HL-60/S4 treated with phorbol 12-myristate 13-acetate at 8.2 ng/mL for 4 days and 3 days (cell line): Measurements from ENCODE around the gene RXYLT1.
"Not testable (repeated sequence)": the region's sequence is repeated elsewhere in the genome, so short reads cannot be mapped to it uniquely, and the experiment has no call there.

Source experiments
- in situ Hi-C: fragments of 300-500 bp; cut with MboI; formaldehyde crosslinking; loops from 2 replicates; pipeline ENCODE4 v1.15.0; 2022; ENCODE audit warnings: low sequenced_read_pairs

Gene RXYLT1, protein sequence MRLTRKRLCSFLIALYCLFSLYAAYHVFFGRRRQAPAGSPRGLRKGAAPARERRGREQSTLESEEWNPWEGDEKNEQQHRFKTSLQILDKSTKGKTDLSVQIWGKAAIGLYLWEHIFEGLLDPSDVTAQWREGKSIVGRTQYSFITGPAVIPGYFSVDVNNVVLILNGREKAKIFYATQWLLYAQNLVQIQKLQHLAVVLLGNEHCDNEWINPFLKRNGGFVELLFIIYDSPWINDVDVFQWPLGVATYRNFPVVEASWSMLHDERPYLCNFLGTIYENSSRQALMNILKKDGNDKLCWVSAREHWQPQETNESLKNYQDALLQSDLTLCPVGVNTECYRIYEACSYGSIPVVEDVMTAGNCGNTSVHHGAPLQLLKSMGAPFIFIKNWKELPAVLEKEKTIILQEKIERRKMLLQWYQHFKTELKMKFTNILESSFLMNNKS

DNA sequence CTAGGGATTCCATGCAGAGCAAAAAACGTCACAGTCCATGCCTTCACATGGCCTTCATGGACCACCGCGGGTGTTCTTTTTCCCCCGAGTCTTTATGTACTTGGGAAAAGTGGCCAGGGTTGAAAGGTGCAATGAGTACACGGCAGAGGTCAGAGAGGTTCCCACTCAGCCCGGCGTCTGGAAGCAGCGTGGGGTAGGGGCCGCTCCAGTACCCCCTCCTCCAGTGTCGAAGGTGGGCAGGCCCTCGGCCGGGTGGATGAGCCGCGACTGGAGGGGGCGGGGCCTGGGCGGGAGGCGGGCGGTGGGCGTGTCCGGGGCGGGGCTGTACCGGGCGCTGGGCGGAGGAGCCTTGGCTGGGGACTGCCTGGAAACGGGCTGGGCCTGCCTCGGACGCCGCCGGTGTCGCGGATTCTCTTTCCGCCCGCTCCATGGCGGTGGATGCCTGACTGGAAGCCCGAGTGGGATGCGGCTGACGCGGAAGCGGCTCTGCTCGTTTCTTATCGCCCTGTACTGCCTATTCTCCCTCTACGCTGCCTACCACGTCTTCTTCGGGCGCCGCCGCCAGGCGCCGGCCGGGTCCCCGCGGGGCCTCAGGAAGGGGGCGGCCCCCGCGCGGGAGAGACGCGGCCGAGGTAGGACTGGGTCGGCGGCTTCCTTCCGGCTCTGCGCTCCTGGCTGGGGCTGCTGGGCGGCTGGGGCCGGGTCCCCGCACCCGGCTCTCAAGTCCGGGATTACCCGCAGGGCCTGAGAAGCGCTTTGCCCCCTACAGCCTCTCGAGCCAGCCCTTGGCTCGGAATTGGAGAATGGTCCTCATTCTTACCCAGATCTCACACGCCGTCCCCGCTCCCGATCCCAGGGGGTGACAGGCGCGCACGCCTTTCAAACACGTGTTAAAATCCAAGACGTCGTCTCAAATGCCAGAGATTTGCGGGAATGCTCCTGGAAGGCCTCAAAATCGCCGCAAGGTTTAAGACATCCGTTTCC, at the start of gene RXYLT1:
TSS of gene RXYLT1 (plus strand) at position 412 of the 984 bp plus-strand sequence. CDS start at position 464, 52 bp downstream.
- in situ Hi-C loops, result no loop called here

DNA sequence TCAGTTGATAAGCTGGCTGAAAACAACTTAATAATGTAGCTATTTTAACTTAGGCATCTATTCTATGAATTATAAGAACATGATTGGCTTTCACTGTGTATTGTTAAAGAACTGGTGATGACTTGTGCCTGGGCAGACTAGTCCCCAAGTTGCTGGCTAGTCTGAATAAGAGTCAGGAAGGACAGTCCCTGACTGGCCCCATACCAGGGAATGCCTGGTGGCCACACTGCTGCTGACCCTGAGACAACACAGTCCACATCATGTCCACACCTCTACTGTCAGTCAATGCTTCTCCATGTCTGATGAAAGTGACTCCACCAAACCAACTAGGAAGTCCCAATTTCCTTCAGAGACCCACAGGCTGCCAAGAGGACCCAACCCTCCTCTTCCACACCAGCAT, 46.9 kb upstream of the RXYLT1 start:
- in situ Hi-C loops, result not testable (repeated sequence)

DNA sequence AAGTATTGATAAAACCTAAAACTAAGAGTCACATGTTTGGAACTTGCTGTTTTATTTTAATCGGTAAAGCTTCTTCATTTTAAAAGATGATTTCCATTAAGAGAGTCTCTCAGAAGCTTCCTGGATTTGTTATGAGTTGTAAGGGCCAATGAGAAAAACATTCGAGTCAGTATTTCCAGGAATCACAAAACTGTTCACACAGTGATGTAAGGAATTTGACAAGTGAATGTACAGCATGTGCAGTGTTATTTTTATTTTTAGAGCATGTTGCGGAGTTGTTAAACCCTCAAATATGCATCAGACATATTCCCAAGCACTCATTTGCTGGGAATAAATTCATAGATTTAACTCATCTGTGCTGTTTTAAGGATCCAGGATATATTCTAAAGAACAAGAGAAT, 46.1 kb upstream of the RXYLT1 start:
- in situ Hi-C loops, result not testable (repeated sequence)

DNA sequence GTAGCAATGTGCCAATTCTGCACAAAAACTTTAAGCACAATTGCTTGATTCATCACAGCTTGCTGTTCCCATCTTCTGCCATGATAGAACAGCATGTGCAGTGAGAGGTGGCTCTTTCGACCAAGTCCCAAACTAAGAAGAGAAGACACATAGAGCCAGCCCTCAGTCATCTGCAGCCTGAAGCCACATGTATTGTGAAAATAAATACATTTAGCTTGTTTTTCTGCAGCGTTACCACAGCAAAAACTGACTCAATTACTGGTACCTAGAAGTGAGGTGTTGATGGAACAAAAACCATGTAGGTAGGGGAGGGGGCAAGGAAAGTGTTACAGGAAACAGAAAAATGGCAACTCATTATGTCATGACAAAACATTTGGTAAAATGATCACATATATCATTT, 39.2 kb upstream of the RXYLT1 start:
- in situ Hi-C loops, result not testable (repeated sequence)

DNA sequence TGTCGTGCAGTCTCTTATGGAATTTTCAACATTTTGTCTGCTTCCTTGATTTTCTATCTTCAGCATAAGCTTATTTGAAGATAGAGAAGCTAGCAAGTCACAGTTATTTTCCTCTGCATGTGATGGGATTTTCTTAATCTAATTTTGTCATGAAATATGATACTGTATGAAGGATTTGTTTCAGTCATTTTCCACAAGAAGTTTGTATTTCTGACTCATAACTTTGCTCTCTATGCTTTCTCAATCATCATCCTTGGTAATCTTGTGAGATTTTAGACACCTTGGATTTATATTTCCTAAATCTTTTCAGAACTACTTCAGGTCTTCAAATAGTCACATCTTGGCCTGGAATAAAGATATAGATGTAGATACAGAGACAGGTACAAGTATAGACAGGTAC, 38.3 kb upstream of the RXYLT1 start:
- in situ Hi-C loops, result not testable (repeated sequence)

DNA sequence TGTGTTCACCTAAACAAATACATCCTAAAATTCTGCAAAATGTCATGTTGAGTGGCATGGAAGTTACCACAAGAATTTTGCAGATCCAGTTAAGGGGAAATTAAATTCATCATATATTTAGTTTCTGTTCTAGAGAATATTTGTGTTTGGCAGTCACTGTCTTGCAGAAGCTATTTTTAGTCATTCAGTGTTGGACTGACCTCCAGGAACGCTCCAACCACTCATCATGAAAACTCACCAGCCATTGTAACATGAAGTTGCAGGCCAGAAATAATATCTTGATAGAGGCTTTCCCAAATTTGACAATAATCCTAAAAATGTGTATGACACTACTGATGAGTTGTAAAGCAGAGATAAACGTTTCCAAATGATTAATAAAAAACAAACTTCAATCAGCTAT, 35.6 kb upstream of the RXYLT1 start:
- in situ Hi-C loops, result not testable (repeated sequence)

DNA sequence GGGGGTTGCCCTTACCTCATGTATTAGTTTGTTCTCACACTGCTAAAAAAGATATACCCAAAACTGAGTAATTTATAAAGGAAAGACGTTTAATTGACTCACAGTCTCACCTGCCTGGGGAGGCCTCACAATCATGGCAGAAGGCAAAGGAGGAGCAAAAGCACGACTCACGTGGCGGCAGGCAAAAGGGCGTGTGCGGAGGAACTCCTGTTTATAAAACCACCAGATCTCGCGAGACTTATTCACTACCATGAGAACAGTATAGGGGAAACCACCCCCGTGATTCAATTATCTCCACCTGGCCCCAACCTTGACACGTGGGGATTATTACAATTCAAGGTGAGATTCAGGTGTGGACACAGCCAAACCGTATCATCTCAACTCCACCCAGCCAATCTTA, 33.2 kb upstream of the RXYLT1 start:
- in situ Hi-C loops, result not testable (repeated sequence)

DNA sequence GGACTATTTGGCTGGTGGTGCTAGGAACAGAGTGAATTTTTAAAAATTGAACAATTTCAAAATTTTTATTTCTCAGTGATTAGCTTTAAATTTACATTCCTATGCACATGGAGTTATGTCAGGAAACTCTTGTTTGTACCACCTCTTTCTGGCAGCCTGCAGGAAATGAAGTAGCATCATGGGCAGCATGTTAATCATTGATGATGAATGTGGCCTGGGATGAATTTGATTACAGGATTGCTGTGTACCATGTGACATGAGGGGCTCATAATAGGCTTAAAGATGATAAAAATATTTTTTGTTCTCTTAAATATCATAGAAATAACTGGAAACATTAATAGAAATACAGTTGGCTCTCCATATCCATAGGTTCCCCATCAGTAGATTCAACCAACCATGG, 32.6 kb upstream of the RXYLT1 start:
- in situ Hi-C loops, result not testable (repeated sequence)

DNA sequence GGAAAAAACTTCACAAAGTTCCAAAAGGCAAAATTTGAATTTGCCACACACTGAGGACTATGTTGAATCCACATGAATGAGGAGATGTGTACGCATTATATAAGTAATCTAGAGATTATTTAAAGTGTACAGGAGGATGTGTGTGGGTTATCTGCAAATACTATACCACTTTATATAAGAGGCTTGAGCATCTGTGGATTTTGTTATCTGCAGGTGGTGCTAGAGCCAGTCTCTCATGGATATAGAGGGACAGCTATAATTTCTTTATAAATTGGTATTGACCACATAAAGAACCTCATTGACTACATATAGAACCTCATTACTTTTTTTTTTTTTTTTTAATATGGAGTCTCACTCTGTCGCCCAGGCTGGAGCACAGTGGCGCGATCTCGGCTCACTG, 32.2 kb upstream of the RXYLT1 start:
- in situ Hi-C loops, result no loop called here

DNA sequence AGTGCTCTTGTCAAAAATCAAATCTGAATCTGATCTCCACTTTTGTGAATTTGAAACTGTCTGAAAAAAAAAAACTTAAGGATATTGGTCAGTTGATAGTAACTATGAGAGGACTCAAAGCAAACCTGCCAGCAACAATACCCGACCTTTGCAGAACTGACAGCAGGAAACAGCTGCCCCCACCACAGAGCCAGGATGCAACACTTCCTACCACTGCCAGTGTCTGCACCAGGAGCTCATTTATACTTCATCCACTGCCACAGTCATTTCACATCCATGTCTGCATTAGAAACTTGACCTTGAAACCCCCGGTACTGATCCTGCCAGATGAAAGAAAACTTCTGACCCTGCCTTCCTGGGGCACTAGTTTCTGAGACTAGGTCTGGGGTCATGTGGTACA, 27.4 kb upstream of the RXYLT1 start:
- in situ Hi-C loops, result no loop called here

DNA sequence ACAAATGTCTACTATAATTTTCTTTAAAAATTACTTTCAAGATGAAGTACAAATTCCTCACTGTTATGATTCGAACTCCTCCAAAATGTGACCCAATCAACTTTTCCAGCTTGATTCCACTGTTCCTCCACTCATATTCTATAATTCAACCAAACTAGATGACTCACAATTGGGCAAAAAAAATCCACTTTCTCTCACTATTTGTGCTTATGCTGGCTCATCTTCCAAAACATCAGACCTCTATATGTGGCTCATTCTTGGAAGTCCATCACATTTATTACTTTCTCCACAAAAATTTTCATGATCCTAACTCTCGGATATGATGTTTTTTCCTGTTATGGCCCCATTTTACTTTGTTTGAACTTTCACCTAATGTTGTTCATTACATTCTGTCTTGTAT, 26.9 kb upstream of the RXYLT1 start:
- in situ Hi-C loops, result no loop called here

DNA sequence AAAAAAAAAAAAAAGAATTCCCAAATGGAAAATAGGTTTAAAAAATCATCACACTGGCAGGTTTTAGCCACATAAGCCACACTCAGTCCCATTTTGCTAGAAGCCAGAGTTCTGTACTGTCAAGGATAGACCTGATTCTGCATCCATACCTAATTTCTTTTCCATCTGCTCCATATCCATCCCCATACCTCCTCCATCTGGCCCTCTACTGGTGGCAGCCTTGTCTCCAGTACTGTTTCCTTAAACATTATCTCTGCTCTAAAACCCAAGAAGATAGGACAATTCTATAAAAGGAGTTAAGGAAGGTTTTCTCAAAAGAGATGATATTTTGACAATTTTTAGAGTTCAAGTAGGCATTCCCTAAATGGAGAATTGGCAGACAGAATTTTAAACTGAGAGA, 26.0 kb upstream of the RXYLT1 start:
- in situ Hi-C loops, result no loop called here

DNA sequence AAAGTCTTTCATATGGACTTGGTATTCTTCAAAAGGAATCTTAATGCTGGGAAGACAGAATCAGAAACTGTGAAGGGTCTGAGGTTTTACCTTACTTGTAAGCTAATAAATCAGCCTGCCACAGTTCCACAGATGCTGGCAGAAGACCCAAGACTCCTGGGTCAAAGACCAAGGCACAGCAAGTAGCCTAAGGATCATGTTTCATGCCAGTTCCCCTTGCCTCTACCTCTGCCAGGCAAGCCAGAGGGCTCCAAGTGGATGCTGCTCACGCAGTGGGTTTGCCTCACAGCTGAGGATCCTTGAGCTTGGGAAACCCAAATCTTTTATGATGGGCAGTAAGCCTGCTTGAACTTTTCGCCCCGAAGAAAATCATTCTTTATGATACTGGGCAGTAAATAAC, 15.2 kb upstream of the RXYLT1 start:
- in situ Hi-C loops, result no loop called here

DNA sequence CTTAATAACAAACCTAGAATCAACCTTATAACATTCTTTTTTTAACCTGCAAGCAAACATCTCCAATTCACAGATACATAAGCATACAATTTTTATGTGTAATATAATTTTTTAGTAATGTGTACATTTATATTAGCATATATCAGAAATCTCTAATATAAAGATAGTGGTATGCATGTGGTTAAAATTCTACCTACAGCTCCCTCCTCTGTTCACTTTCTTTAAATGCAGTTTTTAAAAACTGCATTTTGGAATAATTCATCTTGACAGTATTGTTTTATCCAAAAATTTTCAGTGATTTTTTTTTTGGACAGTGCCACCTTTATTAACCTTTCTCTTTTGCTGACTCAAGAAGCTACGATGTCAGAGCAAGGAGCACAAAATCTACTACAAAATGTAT, 13.2 kb upstream of the RXYLT1 start:
- in situ Hi-C loops, result no loop called here

DNA sequence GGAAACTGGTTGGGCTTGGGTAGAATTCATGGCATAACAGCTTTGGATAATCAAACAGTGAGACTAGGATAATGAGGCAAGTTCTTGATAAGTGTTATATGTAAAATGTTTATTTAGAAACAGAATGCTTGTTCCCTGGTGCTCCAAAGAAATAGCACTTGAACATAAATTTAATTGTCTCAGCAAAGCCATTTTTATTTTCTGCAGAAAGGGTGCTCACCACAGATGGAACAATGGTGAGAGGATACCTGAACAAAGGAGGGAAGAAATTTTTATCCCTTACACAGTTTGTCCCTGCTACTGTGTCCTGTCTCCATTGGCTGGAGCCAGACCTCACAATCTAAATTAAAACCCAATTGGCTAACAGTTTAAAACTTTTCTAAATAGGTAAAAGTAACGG, 9.3 kb upstream of the RXYLT1 start:
- in situ Hi-C loops, result no loop called here

DNA sequence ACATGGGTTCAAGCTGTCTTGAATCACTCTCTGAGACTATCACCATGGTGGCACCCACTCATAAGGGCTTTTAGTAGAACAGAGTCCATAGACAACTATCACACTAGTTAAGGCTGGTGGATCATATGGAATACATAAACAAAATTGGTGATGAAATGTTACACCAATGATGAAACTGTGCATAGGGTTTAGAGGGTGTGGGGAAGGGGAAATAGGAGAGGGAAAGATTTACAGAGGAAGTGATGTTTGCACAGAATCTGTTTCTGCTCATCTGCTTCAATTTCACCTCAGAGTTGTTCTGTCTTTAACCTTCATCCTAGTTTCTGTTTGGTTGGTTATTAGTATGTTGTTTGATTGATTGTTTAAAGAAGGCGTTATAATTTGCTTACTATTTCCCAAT, 2.4 kb upstream of the RXYLT1 start:
- in situ Hi-C loops, result no loop called here

DNA sequence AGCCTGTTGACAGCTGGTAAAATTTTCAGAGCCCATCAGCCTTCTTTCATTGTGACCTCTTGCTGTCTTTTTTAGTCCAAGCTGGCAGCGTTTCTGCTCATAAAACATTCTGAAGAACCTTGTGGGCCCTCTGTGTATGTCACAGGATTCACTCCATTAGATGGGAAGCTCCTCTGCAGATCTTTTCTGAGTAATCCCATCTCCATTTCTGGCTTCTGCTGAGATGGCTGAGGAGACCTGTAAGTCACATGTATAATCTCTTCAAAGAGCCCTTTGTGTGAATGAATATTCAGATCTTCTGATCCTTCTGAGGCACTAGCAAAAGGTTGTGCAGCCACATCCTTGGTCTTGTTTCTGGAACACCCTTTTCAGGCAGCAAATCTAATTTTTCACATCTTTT, 2.8 kb downstream of the RXYLT1 start:
- in situ Hi-C loops, result no loop called here

DNA sequence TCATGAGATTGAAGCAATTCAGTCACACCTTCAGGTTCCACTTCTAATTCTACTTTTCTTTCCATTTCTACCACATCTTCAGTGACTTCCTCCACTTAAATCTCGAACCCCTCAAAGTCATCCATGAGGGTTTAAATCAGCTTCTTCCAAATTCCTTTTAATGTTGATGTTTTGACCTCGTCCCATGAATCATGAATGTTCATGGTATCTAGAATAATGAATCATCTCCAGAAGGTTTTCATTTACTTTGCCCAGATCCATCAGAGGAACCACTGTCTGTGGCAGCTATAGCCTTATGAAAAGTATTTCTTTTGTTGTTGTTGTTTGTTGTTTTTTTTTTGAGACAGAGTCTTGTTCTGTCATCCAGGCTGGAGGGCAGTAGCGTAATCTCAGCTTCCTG, 7.6 kb downstream of the RXYLT1 start:
- in situ Hi-C loops, result no loop called here

DNA sequence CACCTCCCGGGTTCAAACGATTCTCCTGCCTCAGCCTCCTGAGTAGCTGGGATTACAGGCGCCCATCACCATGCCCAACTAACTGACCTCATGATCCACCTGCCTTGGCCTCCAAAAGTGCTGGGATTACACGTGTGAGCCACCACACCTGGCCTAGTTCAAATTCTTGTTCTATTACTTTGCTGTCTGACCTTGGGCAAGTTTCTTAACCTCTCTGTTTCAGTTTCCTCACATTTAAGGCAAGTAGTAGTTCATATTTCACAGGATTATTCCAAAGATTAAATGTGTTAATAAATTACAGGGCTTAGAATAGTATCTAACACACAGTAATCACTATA, 10.9 kb downstream of the RXYLT1 start:
- in situ Hi-C loops, result no loop called here

DNA sequence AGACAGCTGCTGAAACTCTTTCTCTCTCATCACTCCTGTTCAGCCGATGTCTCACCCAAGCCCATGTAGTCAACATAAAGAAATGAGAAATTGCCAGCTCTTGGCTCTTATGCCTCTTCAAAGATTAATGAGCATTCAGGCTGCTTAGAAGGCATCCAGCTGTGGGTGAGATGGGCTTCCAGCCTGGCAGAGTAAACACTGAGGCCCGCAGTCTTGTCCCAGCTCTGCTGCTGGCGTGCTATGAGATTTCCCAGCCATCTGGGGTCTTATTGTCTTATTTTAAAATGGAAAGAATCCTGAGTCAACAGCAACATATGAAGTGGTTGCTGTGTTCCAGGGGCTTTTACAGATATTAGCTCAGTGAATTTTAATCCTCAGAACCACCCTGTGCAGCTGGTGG, 12.6 kb downstream of the RXYLT1 start:
- in situ Hi-C loops, result no loop called here

DNA sequence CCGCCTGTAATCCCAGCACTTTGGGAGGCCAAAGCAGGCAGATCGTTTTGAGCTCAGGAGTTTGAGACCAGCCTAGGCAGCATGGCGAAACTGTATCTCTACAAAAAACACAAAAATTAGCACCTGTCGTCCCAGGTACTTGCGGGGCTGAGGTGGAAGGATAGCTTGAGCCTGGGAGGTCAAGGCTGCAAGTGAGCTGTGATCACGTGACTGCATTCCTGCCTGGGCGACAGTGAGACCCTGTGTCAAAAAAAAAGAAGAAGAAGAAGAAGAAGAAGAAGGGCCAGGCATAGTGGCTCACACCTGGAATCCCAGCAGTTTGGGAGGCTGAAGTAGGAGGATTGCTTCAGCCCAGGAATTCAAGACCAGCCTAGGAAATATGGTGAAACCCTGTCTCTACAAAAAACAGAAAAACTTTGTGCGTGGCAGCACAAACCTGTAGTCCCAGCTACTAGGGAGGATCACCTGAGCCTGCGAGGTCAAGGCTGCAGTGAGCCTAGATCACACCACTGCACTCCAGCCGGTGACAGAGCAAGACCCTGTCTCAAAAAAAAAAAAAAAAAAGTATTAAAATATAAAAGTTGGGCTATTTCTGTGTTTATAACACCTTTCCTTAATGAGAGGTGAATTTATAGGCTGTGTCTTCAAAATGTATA, 15.5 kb downstream of the RXYLT1 start:
- in situ Hi-C loops, result no loop called here
